PC-3 (cell line): ENCODE results near the gene SCD. TPM values are rescaled to one million over a fixed set of nuclear protein-coding genes. Genes with fewer than 3 reads are reported as not detected.
A peak's percentile ranks its signal among the peaks of the same experiment; 100 is the strongest.

Experiments
- ATAC-seq: fragments of 200-7000 bp; cut with Tn5 transposase; 2 replicates; pipeline ENCODE4 v1.9.1; 2020; ENCODE audit warnings: mild to moderate bottlenecking, moderate library complexity
- BruUV-seq: library from RNA; stranded (reverse); fragments of 400-500 nt; replicated peaks from 2 replicates; lab custom pipeline; 2021; lab: Mats Ljungman, UMichigan
- CTCF ChIA-PET: fragments of 300-600 bp; sonication (Branson Sonifier 250); formaldehyde crosslinking; loops from one replicate; lab custom pipeline; 2022; ENCODE audit warnings: antibody characterized with exemption; lab: Charles Lee
- POLR2A ChIA-PET: fragments of 300-600 bp; sonication (Branson Sonifier 250); formaldehyde crosslinking; loops from one replicate; lab custom pipeline; 2022; ENCODE audit warnings: antibody characterized with exemption; ENCODE audit not compliant: unreplicated experiment; lab: Charles Lee
- DNase-seq: peaks from one replicate; pipeline ENCODE4 v3.0.0-alpha.2; 2015
- H2AFZ ChIP-seq: fragments of 300-600 bp; sonication (generic); 2 replicates; pipeline ENCODE4 v1.6.0; 2016; ENCODE audit warnings: antibody characterized with exemption, low read length
- H3F3A ChIP-seq: fragments of 300-600 bp; sonication (generic); one replicate; pipeline ENCODE4 v1.6.0; 2017; ENCODE audit warnings: antibody characterized with exemption, low read length, control low read depth, mild to moderate bottlenecking; ENCODE audit not compliant: unreplicated experiment
- H3K27ac ChIP-seq: fragments of 300-600 bp; sonication (generic); 2 replicates; pipeline ENCODE4 v1.5.1; 2016; ENCODE audit warnings: mild to moderate bottlenecking, low read length
- H3K27me3 ChIP-seq: fragments of 300-600 bp; sonication (generic); 2 replicates; pipeline ENCODE4 v1.6.1; 2016; ENCODE audit warnings: low read length, mixed read lengths
- H3K36me3 ChIP-seq: fragments of 300-600 bp; sonication (generic); 2 replicates; pipeline ENCODE4 v1.6.1; 2016; ENCODE audit warnings: low read depth, mixed run types, low read length, mixed read lengths
- H3K4me1 ChIP-seq: fragments of 300-600 bp; sonication (generic); 2 replicates; pipeline ENCODE4 v1.5.1; 2016; ENCODE audit warnings: low read length; ENCODE audit not compliant: insufficient read depth
- H3K4me2 ChIP-seq: fragments of 300-600 bp; sonication (generic); 2 replicates; pipeline ENCODE4 v1.6.0; 2016; ENCODE audit warnings: low read length
- H3K4me3 ChIP-seq: fragments of 300-600 bp; sonication (generic); 2 replicates; pipeline ENCODE4 v1.5.1; 2016; ENCODE audit warnings: mild to moderate bottlenecking, low read length, mixed read lengths
- H3K79me2 ChIP-seq: fragments of 300-600 bp; sonication (generic); 2 replicates; pipeline ENCODE4 v1.6.1; 2017; ENCODE audit warnings: low read length, mixed read lengths
- H3K9ac ChIP-seq: fragments of 300-600 bp; sonication (generic); 2 replicates; pipeline ENCODE4 v1.6.0; 2016; ENCODE audit warnings: mild to moderate bottlenecking, low read length
- H3K9me2 ChIP-seq: fragments of 300-600 bp; sonication (generic); replicated peaks from 2 replicates; pipeline ENCODE4 v1.6.1; 2016; ENCODE audit warnings: mixed run types, low read length, mixed read lengths
- H3K9me3 ChIP-seq: fragments of 300-600 bp; sonication (generic); 2 replicates; pipeline ENCODE4 v1.6.1; 2016; ENCODE audit warnings: low read length, mixed read lengths
- H4K20me1 ChIP-seq: fragments of 300-600 bp; sonication (generic); 2 replicates; pipeline ENCODE4 v1.6.1; 2016; ENCODE audit warnings: low read length, mixed read lengths
- EZH2 ChIP-seq: fragments of 300-600 bp; sonication (generic); IDR thresholded peaks from one replicate; pipeline ENCODE4 v1.6.1; 2017; ENCODE audit warnings: antibody characterized with exemption, mild to moderate bottlenecking, low read length; ENCODE audit not compliant: unreplicated experiment
- EZH2phosphoT487 ChIP-seq: fragments of 300-600 bp; sonication (generic); IDR thresholded peaks from 2 replicates; pipeline ENCODE4 v1.6.1; 2018; ENCODE audit warnings: mild to moderate bottlenecking, antibody characterized with exemption, low read length, borderline replicate concordance
- intact Hi-C: fragments of 100-400 bp; cut with micrococcal nuclease; formaldehyde crosslinking; loops from 2 replicates; pipeline ENCODE4 v1.9.0; 2023
- total RNA-seq: library from RNA; depleted of rRNA; stranded (reverse); fragments of >200 nt; gene quantifications from 2 replicates; pipeline ENCODE4 v1.2.3, GENCODE V29; 2014
- TF ChIP-seq, protein P1 (sequence below): fragments of 300-600 bp; sonication (generic); conservative IDR thresholded peaks from 2 replicates; pipeline ENCODE4 v1.5.1; 2017; ENCODE audit warnings: antibody characterized with exemption, low read depth, mild to moderate bottlenecking, low read length

The SCD gene
- total RNA-seq, 1 experiment from 2014 or later: 121 TPM

DNA sequence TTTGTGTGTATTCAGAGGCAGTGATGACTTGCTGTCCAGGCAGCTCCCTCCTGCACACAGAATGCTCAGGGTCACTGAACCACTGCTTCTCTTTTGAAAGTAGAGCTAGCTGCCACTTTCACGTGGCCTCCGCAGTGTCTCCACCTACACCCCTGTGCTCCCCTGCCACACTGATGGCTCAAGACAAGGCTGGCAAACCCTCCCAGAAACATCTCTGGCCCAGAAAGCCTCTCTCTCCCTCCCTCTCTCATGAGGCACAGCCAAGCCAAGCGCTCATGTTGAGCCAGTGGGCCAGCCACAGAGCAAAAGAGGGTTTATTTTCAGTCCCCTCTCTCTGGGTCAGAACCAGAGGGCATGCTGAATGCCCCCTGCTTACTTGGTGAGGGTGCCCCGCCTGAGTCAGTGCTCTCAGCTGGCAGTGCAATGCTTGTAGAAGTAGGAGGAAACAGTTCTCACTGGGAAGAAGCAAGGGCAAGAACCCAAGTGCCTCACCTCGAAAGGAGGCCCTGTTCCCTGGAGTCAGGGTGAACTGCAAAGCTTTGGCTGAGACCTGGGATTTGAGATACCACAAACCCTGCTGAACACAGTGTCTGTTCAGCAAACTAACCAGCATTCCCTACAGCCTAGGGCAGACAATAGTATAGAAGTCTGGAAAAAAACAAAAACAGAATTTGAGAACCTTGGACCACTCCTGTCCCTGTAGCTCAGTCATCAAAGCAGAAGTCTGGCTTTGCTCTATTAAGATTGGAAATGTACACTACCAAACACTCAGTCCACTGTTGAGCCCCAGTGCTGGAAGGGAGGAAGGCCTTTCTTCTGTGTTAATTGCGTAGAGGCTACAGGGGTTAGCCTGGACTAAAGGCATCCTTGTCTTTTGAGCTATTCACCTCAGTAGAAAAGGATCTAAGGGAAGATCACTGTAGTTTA is 15.8 kb downstream of the SCD start:
- no peak for ATAC-seq
- no peaks in the 10 kb centered on the region for H3K9me3 ChIP-seq
- H3K4me1 ChIP-seq: peaks cover 20% of the 10 kb centered on the region
- DNase-seq: no peak
- no peaks in the 10 kb centered on the region for H3F3A ChIP-seq
- intact Hi-C loops: no loop called here
- no peak overlapping the region for H3K4me3 ChIP-seq
- POLR2A ChIA-PET: interaction anchor here (1.3 kb wide), 1 partner anchor 12 kb away, joined by 4 read pairs; no protein-coding TSS in a partner anchor
- no peaks in the 10 kb centered on the region for H3K79me2 ChIP-seq
- no peaks in the 10 kb centered on the region for H3K9me2 ChIP-seq
- no peak overlapping the region for H3K4me2 ChIP-seq
- peaks cover 14% of the 10 kb centered on the region for H3K36me3 ChIP-seq
- H4K20me1 ChIP-seq: no peaks in the 10 kb centered on the region
- H3K27ac ChIP-seq: no peak overlapping the region
- no TSS peak for BruUV-seq
- no peak overlapping the region for H3K9ac ChIP-seq
- H2AFZ ChIP-seq: no peak overlapping the region
- H3K27me3 ChIP-seq: no peaks in the 10 kb centered on the region
- no peak for TF ChIP-seq EZH2phosphoT487
- no peak for TF ChIP-seq EZH2
- TF ChIP-seq, protein P1, sequence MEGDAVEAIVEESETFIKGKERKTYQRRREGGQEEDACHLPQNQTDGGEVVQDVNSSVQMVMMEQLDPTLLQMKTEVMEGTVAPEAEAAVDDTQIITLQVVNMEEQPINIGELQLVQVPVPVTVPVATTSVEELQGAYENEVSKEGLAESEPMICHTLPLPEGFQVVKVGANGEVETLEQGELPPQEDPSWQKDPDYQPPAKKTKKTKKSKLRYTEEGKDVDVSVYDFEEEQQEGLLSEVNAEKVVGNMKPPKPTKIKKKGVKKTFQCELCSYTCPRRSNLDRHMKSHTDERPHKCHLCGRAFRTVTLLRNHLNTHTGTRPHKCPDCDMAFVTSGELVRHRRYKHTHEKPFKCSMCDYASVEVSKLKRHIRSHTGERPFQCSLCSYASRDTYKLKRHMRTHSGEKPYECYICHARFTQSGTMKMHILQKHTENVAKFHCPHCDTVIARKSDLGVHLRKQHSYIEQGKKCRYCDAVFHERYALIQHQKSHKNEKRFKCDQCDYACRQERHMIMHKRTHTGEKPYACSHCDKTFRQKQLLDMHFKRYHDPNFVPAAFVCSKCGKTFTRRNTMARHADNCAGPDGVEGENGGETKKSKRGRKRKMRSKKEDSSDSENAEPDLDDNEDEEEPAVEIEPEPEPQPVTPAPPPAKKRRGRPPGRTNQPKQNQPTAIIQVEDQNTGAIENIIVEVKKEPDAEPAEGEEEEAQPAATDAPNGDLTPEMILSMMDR: no peak
- CTCF ChIA-PET: no interaction called here

GRCh38 chr10:100364175-100364574 is 17.1 kb downstream of the SCD start:
- Histone ChIP-seq H4K20me1 (no peaks in the 10 kb centered on the region), H3K4me2 (0 out of 2 replicates have a peak overlapping the region, but pooled peaks have one; percentile 6), H3K4me3 (no peak overlapping the region), H3K9me3 (no peaks in the 10 kb centered on the region), H3K36me3 (peaks cover 8% of the 10 kb centered on the region), H2AFZ (no peak overlapping the region), H3K27me3 (no peaks in the 10 kb centered on the region), H3K79me2 (no peaks in the 10 kb centered on the region), H3K4me1 (peaks cover 20% of the 10 kb centered on the region), H3K9me2 (no peaks in the 10 kb centered on the region), H3F3A (no peaks in the 10 kb centered on the region), H3K27ac (peak overlapping the region; percentile 67), H3K9ac (no peak overlapping the region)
- ChIA-PET CTCF (no interaction called here), POLR2A (no interaction called here)
- intact Hi-C loops: no loop called here
- DNase-seq: no peak
- TF ChIP-seq, protein P1: no peak
- TF ChIP-seq EZH2 (no peak), EZH2phosphoT487 (no peak)
- no peak for ATAC-seq
- BruUV-seq: no TSS peak
